Measurements from ENCODE around the gene BORCS5.

Gene BORCS5

DNA sequence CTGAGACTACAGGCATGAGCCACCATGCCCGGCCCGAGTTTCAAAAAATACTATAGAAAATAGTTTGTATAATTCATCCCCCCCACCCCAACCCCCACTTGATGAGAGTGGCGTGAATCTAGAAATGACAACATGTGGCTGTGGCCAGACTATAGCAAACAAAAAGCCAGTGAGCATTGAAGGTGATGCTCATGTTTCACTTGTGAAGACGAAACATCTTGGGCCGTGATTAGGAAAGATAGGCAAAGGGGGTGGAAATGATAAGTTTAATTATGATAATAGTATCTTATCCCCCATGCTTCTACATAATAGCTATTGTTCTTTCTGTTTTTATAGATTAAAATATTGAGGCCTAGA, 8.5 kb downstream of the BORCS5 start:
- Histone ChIP-seq H2AK5ac (ENCODE audit: low read length) (no peak overlapping the region), H3K4ac (ENCODE audit: low read depth, low read length) (no peak overlapping the region), H3K27me3 (ENCODE audit: insufficient read depth, low read length) (no peaks in the 10 kb centered on the region), H3K4me1 (ENCODE audit: control insufficient read depth in 1 of 2, insufficient read depth in 2 of 2, low read length in 2 of 2) (no peaks in the 10 kb centered on the region), H3K9ac (ENCODE audit: low read length) (no peak overlapping the region), H4K12ac (ENCODE audit: low read depth, low read length) (no peak overlapping the region), H3K27ac (ENCODE audit: low read depth, low read length) (no peak overlapping the region), H3K79me2 (ENCODE audit: control insufficient read depth, insufficient read depth, low read length, poor library complexity) (no peaks in the 10 kb centered on the region), H2AFZ (ENCODE audit: insufficient read depth, low read length, poor library complexity) (no peak overlapping the region), H3K36me3 (ENCODE audit: control insufficient read depth in 1 of 2, insufficient read depth in 2 of 2, low read length in 2 of 2) (peaks cover 0 to 3% of the 10 kb centered on the region in 2 experiments), H3K4me2 (ENCODE audit: low read length) (no peak overlapping the region), H3K18ac (ENCODE audit: low read length) (no peak overlapping the region), H4K91ac (ENCODE audit: low read depth, low read length) (no peak overlapping the region), H2BK12ac (ENCODE audit: low read length) (no peak overlapping the region), H2BK5ac (ENCODE audit: low read depth, low read length, poor library complexity) (no peak overlapping the region), H4K8ac (ENCODE audit: low read depth, low read length) (no peak overlapping the region), H2BK120ac (ENCODE audit: insufficient read depth, low read length, poor library complexity) (no peak overlapping the region), H3K9me3 (ENCODE audit: insufficient read depth, low read depth, low read length) (no peaks in the 10 kb centered on the region), H3K23ac (ENCODE audit: low read length) (no peak overlapping the region), H3K79me1 (ENCODE audit: low read length) (no peaks in the 10 kb centered on the region), H3K14ac (ENCODE audit: low read length) (no peak overlapping the region), H3K4me3 (ENCODE audit: low read depth, low read length) (no peak overlapping the region)
- no peak for DNase-seq
- no CpG with 5 or more reads among the region's 5 CpGs for WGBS (ENCODE audit: extremely low coverage, insufficient coverage, insufficient read length)

DNA sequence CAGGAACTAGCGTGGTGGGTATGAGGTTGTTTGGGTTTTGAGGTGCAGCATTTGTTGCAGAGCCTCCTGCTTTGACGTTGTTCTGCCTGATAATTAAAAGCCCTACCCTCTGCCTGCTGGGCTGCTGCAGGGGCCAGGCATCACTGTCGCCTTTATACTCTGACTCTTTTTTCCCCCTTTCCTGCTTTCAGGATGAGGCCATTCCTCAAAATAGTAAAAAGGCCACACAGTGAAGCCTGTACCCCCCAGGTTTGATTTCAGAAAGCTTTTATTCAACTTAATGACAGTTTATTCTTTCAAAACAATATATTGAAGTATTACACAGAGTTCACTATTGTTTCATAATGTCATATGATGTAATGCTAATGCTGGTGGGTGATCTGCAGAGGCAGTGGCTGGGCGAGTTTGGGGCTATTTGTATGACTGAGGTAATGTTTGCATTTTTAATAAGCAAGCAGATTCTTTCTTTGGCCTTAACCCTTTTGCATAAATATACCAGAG, 9.1 kb downstream of the BORCS5 start:
- Histone ChIP-seq H3K9me3 (ENCODE audit: insufficient read depth, low read depth, low read length) (no peaks in the 10 kb centered on the region), H2BK12ac (ENCODE audit: low read length) (no peak overlapping the region), H3K23ac (ENCODE audit: low read length) (no peak overlapping the region), H2AK5ac (ENCODE audit: low read length) (no peak overlapping the region), H4K91ac (ENCODE audit: low read depth, low read length) (no peak overlapping the region), H3K4me2 (ENCODE audit: low read length) (no peak overlapping the region), H2AFZ (ENCODE audit: insufficient read depth, low read length, poor library complexity) (no peak overlapping the region), H3K9ac (ENCODE audit: low read length) (no peak overlapping the region), H3K4me1 (ENCODE audit: control insufficient read depth in 1 of 2, insufficient read depth in 2 of 2, low read length in 2 of 2) (no peaks in the 10 kb centered on the region), H2BK5ac (ENCODE audit: low read depth, low read length, poor library complexity) (no peak overlapping the region), H3K36me3 (ENCODE audit: control insufficient read depth in 1 of 2, insufficient read depth in 2 of 2, low read length in 2 of 2) (peaks cover 0 to 3% of the 10 kb centered on the region in 2 experiments), H3K18ac (ENCODE audit: low read length) (no peak overlapping the region), H4K12ac (ENCODE audit: low read depth, low read length) (no peak overlapping the region), H3K4ac (ENCODE audit: low read depth, low read length) (no peak overlapping the region), H3K79me1 (ENCODE audit: low read length) (no peaks in the 10 kb centered on the region), H3K79me2 (ENCODE audit: control insufficient read depth, insufficient read depth, low read length, poor library complexity) (no peaks in the 10 kb centered on the region), H3K27me3 (ENCODE audit: insufficient read depth, low read length) (no peaks in the 10 kb centered on the region), H3K4me3 (ENCODE audit: low read depth, low read length) (no peak overlapping the region), H3K27ac (ENCODE audit: low read depth, low read length) (no peak overlapping the region), H2BK120ac (ENCODE audit: insufficient read depth, low read length, poor library complexity) (no peak overlapping the region), H4K8ac (ENCODE audit: low read depth, low read length) (no peak overlapping the region), H3K14ac (ENCODE audit: low read length) (no peak overlapping the region)
- DNase-seq: peak in 1 of 2 donors; percentile 76
- no CpG with 5 or more reads among the region's 4 CpGs for WGBS (ENCODE audit: extremely low coverage, insufficient coverage, insufficient read length)

DNA sequence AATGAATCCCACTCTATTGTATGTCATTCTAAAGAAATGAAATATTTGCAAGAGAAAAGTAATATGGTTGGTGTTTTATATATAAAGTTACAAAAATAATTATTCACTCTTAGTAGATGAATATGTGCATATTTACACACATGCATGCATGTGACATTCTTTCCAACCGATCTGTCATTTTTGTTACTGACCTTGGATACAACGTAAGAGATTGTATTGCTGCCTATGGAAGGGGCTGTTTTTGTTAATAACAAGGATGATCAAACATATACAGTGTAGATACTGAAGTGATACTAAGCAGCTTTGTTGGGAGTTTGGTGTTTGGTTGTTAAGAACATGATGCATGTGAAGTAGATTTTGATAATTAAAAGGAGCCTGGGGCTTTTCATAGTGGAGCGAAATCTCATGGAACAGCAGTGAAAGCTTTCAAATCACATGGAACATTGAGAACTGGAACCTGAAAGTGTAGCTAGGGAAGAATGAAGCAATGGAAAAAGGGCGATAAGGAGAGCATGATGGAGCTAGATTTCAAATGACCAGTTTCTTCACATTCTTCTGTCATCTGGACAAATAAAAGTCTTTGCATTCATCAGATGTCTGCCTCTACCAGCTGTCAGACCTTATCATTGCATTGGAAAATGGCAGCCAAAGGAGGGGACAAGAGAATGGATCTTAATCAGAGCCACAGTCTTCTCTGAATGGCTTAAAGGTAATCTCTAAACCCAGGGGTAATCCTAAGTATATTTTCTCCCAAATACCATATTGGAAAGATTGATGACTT, 10.0 kb downstream of the BORCS5 start:
- no peak overlapping the region for H2AFZ ChIP-seq (ENCODE audit: insufficient read depth, low read length, poor library complexity)

GRCh38 chr12:12367482-12367998, 10.7 kb downstream of the BORCS5 start:
- Histone ChIP-seq H3K14ac (ENCODE audit: low read length) (no peak overlapping the region), H2BK12ac (ENCODE audit: low read length) (no peak overlapping the region), H2AFZ (ENCODE audit: insufficient read depth, low read length, poor library complexity) (no peak overlapping the region), H3K9ac (ENCODE audit: low read length) (no peak overlapping the region), H3K4me2 (ENCODE audit: low read length) (no peak overlapping the region), H3K79me2 (ENCODE audit: control insufficient read depth, insufficient read depth, low read length, poor library complexity) (no peaks in the 10 kb centered on the region), H3K23ac (ENCODE audit: low read length) (peak overlapping the region; percentile 37), H2AK5ac (ENCODE audit: low read length) (no peak overlapping the region), H4K12ac (ENCODE audit: low read depth, low read length) (no peak overlapping the region), H4K91ac (ENCODE audit: low read depth, low read length) (no peak overlapping the region), H4K8ac (ENCODE audit: low read depth, low read length) (no peak overlapping the region), H3K18ac (ENCODE audit: low read length) (no peak overlapping the region), H3K27ac (ENCODE audit: low read depth, low read length) (no peak overlapping the region), H2BK120ac (ENCODE audit: insufficient read depth, low read length, poor library complexity) (no peak overlapping the region), H3K27me3 (ENCODE audit: insufficient read depth, low read length) (no peaks in the 10 kb centered on the region), H3K9me3 (ENCODE audit: insufficient read depth, low read depth, low read length) (no peaks in the 10 kb centered on the region), H3K36me3 (ENCODE audit: control insufficient read depth in 1 of 2, insufficient read depth in 2 of 2, low read length in 2 of 2) (peaks cover 2 to 3% of the 10 kb centered on the region in 2 experiments), H3K4me3 (ENCODE audit: low read depth, low read length) (no peak overlapping the region), H3K4ac (ENCODE audit: low read depth, low read length) (no peak overlapping the region), H3K4me1 (ENCODE audit: control insufficient read depth in 1 of 2, insufficient read depth in 2 of 2, low read length in 2 of 2) (no peaks in the 10 kb centered on the region), H3K79me1 (ENCODE audit: low read length) (no peaks in the 10 kb centered on the region), H2BK5ac (ENCODE audit: low read depth, low read length, poor library complexity) (no peak overlapping the region)
- peak in 1 of 2 donors; percentile 60 for DNase-seq
- no CpG with 5 or more reads among the region's 4 CpGs for WGBS (ENCODE audit: extremely low coverage, insufficient coverage, insufficient read length)

More for the DNA sequence above, 10.0 kb downstream of the BORCS5 start:
- Histone ChIP-seq H3K4me1 (ENCODE audit: control insufficient read depth in 1 of 2, insufficient read depth in 2 of 2, low read length in 2 of 2) (no peaks in the 10 kb centered on the region), H3K18ac (ENCODE audit: low read length) (no peak overlapping the region), H4K91ac (ENCODE audit: low read depth, low read length) (no peak overlapping the region), H3K14ac (ENCODE audit: low read length) (no peak overlapping the region), H2AK5ac (ENCODE audit: low read length) (no peak overlapping the region), H2BK12ac (ENCODE audit: low read length) (no peak overlapping the region), H3K27ac (ENCODE audit: low read depth, low read length) (no peak overlapping the region), H3K23ac (ENCODE audit: low read length) (no peak overlapping the region), H3K4ac (ENCODE audit: low read depth, low read length) (no peak overlapping the region), H3K9ac (ENCODE audit: low read length) (no peak overlapping the region), H3K79me1 (ENCODE audit: low read length) (no peaks in the 10 kb centered on the region), H3K4me2 (ENCODE audit: low read length) (no peak overlapping the region), H4K12ac (ENCODE audit: low read depth, low read length) (no peak overlapping the region), H2BK120ac (ENCODE audit: insufficient read depth, low read length, poor library complexity) (no peak overlapping the region), H2BK5ac (ENCODE audit: low read depth, low read length, poor library complexity) (no peak overlapping the region), H3K9me3 (ENCODE audit: insufficient read depth, low read depth, low read length) (no peaks in the 10 kb centered on the region), H3K27me3 (ENCODE audit: insufficient read depth, low read length) (no peaks in the 10 kb centered on the region), H3K79me2 (ENCODE audit: control insufficient read depth, insufficient read depth, low read length, poor library complexity) (no peaks in the 10 kb centered on the region), H3K4me3 (ENCODE audit: low read depth, low read length) (no peak overlapping the region), H4K8ac (ENCODE audit: low read depth, low read length) (no peak overlapping the region), H3K36me3 (ENCODE audit: control insufficient read depth in 1 of 2, insufficient read depth in 2 of 2, low read length in 2 of 2) (peaks cover 0 to 3% of the 10 kb centered on the region in 2 experiments)
- peak; percentile 4 to 81 for DNase-seq
- no CpG with 5 or more reads among the region's 4 CpGs for WGBS (ENCODE audit: extremely low coverage, insufficient coverage, insufficient read length)

All from trophoblast cell (in vitro differentiated cells and primary cell).